Measurements from ENCODE around the gene NEDD8.
"Not testable (repeated sequence)": the region's sequence is repeated elsewhere in the genome, so short reads cannot be mapped to it uniquely, and the experiment has no call there.

NEDD8 gene

GRCh38 chr14:24206260-24207103 is 25.7 kb downstream of the NEDD8 start:
- H3K9me3 Mint-ChIP-seq (ENCODE audit: low read depth): no peaks in the 10 kb centered on the region
- H3K4me1 Mint-ChIP-seq (ENCODE audit: low read depth): peaks cover 46% of the 10 kb centered on the region

GRCh38 chr14:24204163-24205146 is 27.7 kb downstream of the NEDD8 start:
- no peak overlapping the region for H3K4me3 Mint-ChIP-seq
- H3K4me1 Mint-ChIP-seq (ENCODE audit: low read depth): peaks cover 36% of the 10 kb centered on the region
- peak overlapping the region; percentile 9 for H3K27ac Mint-ChIP-seq
- no peaks in the 10 kb centered on the region for H3K9me3 Mint-ChIP-seq (ENCODE audit: low read depth)
- no peaks in the 10 kb centered on the region for H3K27me3 Mint-ChIP-seq
- H3K36me3 Mint-ChIP-seq: peaks cover 18% of the 10 kb centered on the region

More at GRCh38 chr14:24206260-24207103, 25.7 kb downstream of the NEDD8 start:
- H3K4me3 Mint-ChIP-seq: no peak overlapping the region
- H3K27ac Mint-ChIP-seq: peak overlapping the region; percentile 74
- no peaks in the 10 kb centered on the region for H3K27me3 Mint-ChIP-seq
- peaks cover 17% of the 10 kb centered on the region for H3K36me3 Mint-ChIP-seq

- not testable (repeated sequence) for H3K9me3 Mint-ChIP-seq (ENCODE audit: low read depth); H3K27ac Mint-ChIP-seq; H3K4me3 Mint-ChIP-seq; H3K27me3 Mint-ChIP-seq
- H3K4me1 Mint-ChIP-seq (ENCODE audit: low read depth): peaks cover 42% of the 10 kb centered on the region
- H3K36me3 Mint-ChIP-seq: peaks cover 20% of the 10 kb centered on the region
Observed at GRCh38 chr14:24203249-24203886, 28.8 kb downstream of the NEDD8 start.

- Mint-ChIP-seq H3K36me3 (peaks cover 19% of the 10 kb centered on the region), H3K4me1 (ENCODE audit: low read depth) (peaks cover 40% of the 10 kb centered on the region)
- not testable (repeated sequence) for H3K27me3 Mint-ChIP-seq; H3K27ac Mint-ChIP-seq; H3K4me3 Mint-ChIP-seq; H3K9me3 Mint-ChIP-seq (ENCODE audit: low read depth)
Observed at GRCh38 chr14:24202538-24202937, 29.6 kb downstream of the NEDD8 start.

GRCh38 chr14:24198814-24199524 is 33.2 kb downstream of the NEDD8 start:
- Mint-ChIP-seq H3K27ac (peak overlapping the region; percentile 50), H3K27me3 (no peaks in the 10 kb centered on the region), H3K4me3 (peak overlapping the region; percentile 66), H3K36me3 (peaks cover 19% of the 10 kb centered on the region), H3K4me1 (ENCODE audit: low read depth) (peaks cover 39% of the 10 kb centered on the region), H3K9me3 (ENCODE audit: low read depth) (no peaks in the 10 kb centered on the region)

DNA sequence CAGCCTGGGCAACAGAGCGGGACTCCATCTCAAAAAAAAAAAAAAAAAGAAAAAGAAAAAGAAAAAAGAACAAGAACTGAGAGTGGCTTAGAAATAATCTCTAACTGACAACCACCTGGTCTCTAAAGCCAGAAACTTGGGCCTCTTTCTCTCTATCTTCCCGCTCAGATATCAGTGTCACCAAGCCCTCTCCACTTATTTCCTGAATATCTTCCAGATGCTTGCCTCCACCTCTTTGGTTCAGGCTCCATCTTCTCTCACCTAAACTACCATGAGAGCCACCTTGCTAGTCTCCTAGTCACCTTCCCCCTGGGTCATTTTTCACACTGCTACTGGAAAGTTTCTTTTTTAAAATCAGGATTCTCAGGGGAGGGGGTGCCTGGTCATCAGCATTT is 35.1 kb downstream of the NEDD8 start:
- H3K27me3 Mint-ChIP-seq: no peaks in the 10 kb centered on the region
- peak overlapping the region; percentile 91 for H3K4me3 Mint-ChIP-seq
- peak overlapping the region; percentile 77 for H3K27ac Mint-ChIP-seq
- no peaks in the 10 kb centered on the region for H3K9me3 Mint-ChIP-seq (ENCODE audit: low read depth)
- peaks cover 49% of the 10 kb centered on the region for H3K4me1 Mint-ChIP-seq (ENCODE audit: low read depth)
- peaks cover 19% of the 10 kb centered on the region for H3K36me3 Mint-ChIP-seq

GRCh38 chr14:24196071-24197055 is 35.8 kb downstream of the NEDD8 start:
- peaks cover 15% of the 10 kb centered on the region for H3K36me3 Mint-ChIP-seq
- H3K27ac Mint-ChIP-seq: peak overlapping the region; percentile 97
- no peaks in the 10 kb centered on the region for H3K27me3 Mint-ChIP-seq
- no peaks in the 10 kb centered on the region for H3K9me3 Mint-ChIP-seq (ENCODE audit: low read depth)
- H3K4me1 Mint-ChIP-seq (ENCODE audit: low read depth): peaks cover 51% of the 10 kb centered on the region
- peak overlapping the region; percentile 91 for H3K4me3 Mint-ChIP-seq

GRCh38 chr14:24195186-24196070 is 36.7 kb downstream of the NEDD8 start, which contains the start of gene TM9SF1:
TSS of gene TM9SF1 (minus strand) at chr14:24195441. CDS start at chr14:24195019, 422 bp downstream.
- Mint-ChIP-seq H3K4me1 (ENCODE audit: low read depth) (peaks cover 54% of the 10 kb centered on the region), H3K27ac (peak within 1 kb of the TSS; percentile 97), H3K27me3 (no peaks in the 10 kb centered on the region), H3K9me3 (ENCODE audit: low read depth) (no peaks in the 10 kb centered on the region), H3K4me3 (peak within 1 kb of the TSS; percentile 91), H3K36me3 (peaks cover 14% of the 10 kb centered on the region)

DNA sequence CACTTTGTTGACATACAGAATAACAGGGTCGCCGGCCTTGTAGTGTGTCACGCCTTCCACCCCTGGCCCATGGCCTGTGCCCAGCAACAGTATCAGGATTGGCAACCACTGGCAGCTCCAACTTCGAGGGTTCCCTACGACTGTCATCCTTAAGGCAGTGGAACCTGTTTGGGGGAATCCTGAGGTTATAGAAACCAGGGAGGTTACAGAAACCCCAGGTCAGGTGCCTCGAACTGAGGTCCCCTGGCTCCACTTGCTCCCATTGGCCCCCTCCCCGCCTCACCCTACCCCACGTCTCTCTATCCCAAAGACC is 37.3 kb downstream of the NEDD8 start:
- Mint-ChIP-seq H3K27ac (peak overlapping the region; percentile 97), H3K9me3 (ENCODE audit: low read depth) (no peaks in the 10 kb centered on the region), H3K36me3 (peaks cover 14% of the 10 kb centered on the region), H3K4me1 (ENCODE audit: low read depth) (peaks cover 58% of the 10 kb centered on the region), H3K27me3 (no peaks in the 10 kb centered on the region), H3K4me3 (peak overlapping the region; percentile 91)

GRCh38 chr14:24194186-24194872 is 37.8 kb downstream of the NEDD8 start:
- Mint-ChIP-seq H3K4me1 (ENCODE audit: low read depth) (peaks cover 59% of the 10 kb centered on the region), H3K27ac (peak overlapping the region; percentile 97), H3K9me3 (ENCODE audit: low read depth) (no peaks in the 10 kb centered on the region), H3K4me3 (peak overlapping the region; percentile 91), H3K27me3 (no peaks in the 10 kb centered on the region), H3K36me3 (peaks cover 14% of the 10 kb centered on the region)

DNA sequence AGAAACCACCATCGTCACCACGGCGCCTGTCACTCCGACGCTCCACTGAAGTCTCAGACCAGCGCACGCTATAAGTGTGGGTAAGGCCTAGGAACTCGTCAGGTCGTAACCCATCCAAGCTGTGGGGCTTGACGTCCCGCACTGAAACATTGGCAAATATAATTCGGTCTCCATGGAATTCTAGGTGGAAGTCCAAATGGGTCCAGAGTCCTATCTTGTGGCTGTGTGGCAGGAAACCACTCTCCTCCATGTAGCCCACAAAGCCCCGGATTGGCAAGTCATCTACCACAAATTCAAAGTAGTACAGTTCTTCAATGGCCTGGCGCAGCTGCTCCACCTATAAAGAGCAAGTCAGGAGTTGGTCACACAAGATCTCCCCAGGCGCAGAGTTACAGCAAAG is 39.2 kb downstream of the NEDD8 start:
- Mint-ChIP-seq H3K27ac (peak overlapping the region; percentile 46), H3K4me3 (peak overlapping the region; percentile 44), H3K36me3 (peaks cover 13% of the 10 kb centered on the region)

GRCh38 chr14:24190416-24190815 is 41.8 kb downstream of the NEDD8 start:
- peaks cover 52% of the 10 kb centered on the region for H3K4me1 Mint-ChIP-seq (ENCODE audit: low read depth)
- H3K27me3 Mint-ChIP-seq: no peaks in the 10 kb centered on the region
- no peaks in the 10 kb centered on the region for H3K9me3 Mint-ChIP-seq (ENCODE audit: low read depth)
- H3K36me3 Mint-ChIP-seq: peaks cover 18% of the 10 kb centered on the region
- no peak overlapping the region for H3K4me3 Mint-ChIP-seq
- no peak overlapping the region for H3K27ac Mint-ChIP-seq

More for the DNA sequence above, 39.2 kb downstream of the NEDD8 start:
- Mint-ChIP-seq H3K4me1 (ENCODE audit: low read depth) (peaks cover 55% of the 10 kb centered on the region), H3K9me3 (ENCODE audit: low read depth) (no peaks in the 10 kb centered on the region), H3K27me3 (no peaks in the 10 kb centered on the region)

Data from activated naive CD8-positive, alpha-beta T cell (primary cell).